ENCODE results near the gene NHERF1. TPM values are rescaled to one million over a fixed set of nuclear protein-coding genes. Genes with fewer than 3 reads are reported as not detected.

The NHERF1 gene
- total and polyA plus RNA-seq, 5 experiments from 2014 or later, result 158 to 351 (median 277) TPM

GRCh38 chr17:74795327-74796020 is 47.0 kb downstream of the NHERF1 start:
- POLR2A ChIA-PET, result no interaction called here
- no peaks in the 10 kb centered on the region for H3K9me3 Mint-ChIP-seq
- no peak overlapping the region for H3K4me3 Mint-ChIP-seq
- peaks cover 0 to 74% (median 36%) of the 10 kb centered on the region in 3 donors for H3K36me3 Mint-ChIP-seq
- H3K4me1 Mint-ChIP-seq, result peaks cover 13 to 20% (median 15%) of the 10 kb centered on the region in 4 donors
- no peak for DNase-seq
- no peak for ATAC-seq
- H3K27ac Mint-ChIP-seq, result no peak overlapping the region
- H3K27me3 Mint-ChIP-seq, result no peaks in the 10 kb centered on the region

DNA sequence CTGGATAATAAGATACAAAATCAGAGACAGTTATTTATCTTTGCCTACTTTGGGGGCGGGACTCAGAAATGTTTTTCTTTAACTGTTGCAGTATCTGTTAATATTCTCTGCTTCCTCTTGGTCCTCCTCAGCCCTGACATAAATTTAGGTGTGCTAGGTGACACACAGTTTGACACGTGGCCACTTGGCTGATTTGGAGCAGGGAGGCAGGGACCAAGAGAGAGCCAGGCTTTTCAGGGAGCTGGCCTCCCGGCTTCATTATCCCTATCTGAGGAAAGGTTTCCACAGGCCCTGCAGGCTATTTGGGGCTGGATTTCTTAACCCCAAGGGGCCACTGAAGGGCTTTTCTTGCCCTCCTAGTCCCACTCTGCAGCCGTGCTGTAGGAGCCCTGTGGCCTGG is 47.8 kb downstream of the NHERF1 start:
- Mint-ChIP-seq H3K27ac (no peak overlapping the region), H3K36me3 (peaks cover 0 to 73% (median 37%) of the 10 kb centered on the region in 3 donors), H3K4me1 (peaks cover 7 to 12% (median 10%) of the 10 kb centered on the region in 4 donors), H3K4me3 (no peak overlapping the region), H3K9me3 (no peaks in the 10 kb centered on the region), H3K27me3 (no peaks in the 10 kb centered on the region)
- no peak for ATAC-seq
- DNase-seq, result no peak
- POLR2A ChIA-PET, result no interaction called here

- Mint-ChIP-seq H3K4me1 (peaks cover 2 to 7% (median 5%) of the 10 kb centered on the region in 4 donors), H3K27ac (no peak overlapping the region), H3K36me3 (peaks cover 0 to 74% (median 35%) of the 10 kb centered on the region in 3 donors), H3K4me3 (no peak overlapping the region), H3K27me3 (no peaks in the 10 kb centered on the region), H3K9me3 (no peaks in the 10 kb centered on the region)
- POLR2A ChIA-PET, result no interaction called here
- ATAC-seq (no peak), DNase-seq (no peak)
Observed at GRCh38 chr17:74796866-74797265, 48.4 kb downstream of the NHERF1 start.

- no peak overlapping the region for H3K4me3 Mint-ChIP-seq
- DNase-seq (no peak), ATAC-seq (no peak)
- no peaks in the 10 kb centered on the region for H3K27me3 Mint-ChIP-seq
- no peaks in the 10 kb centered on the region for H3K9me3 Mint-ChIP-seq
- POLR2A ChIA-PET, result no interaction called here
- H3K27ac Mint-ChIP-seq, result no peak overlapping the region
- peaks cover 2 to 7% (median 4%) of the 10 kb centered on the region in 4 donors for H3K4me1 Mint-ChIP-seq
- peaks cover 0 to 81% (median 35%) of the 10 kb centered on the region in 3 donors for H3K36me3 Mint-ChIP-seq
Observed at GRCh38 chr17:74797824-74798223, 49.4 kb downstream of the NHERF1 start.

- POLR2A ChIA-PET, result no interaction called here
- peaks cover 0 to 81% (median 32%) of the 10 kb centered on the region in 3 donors for H3K36me3 Mint-ChIP-seq
Observed at GRCh38 chr17:74798239-74798707, 49.8 kb downstream of the NHERF1 start.

GRCh38 chr17:74799097-74799496 is 50.7 kb downstream of the NHERF1 start:
- ATAC-seq, result no peak
- no peak overlapping the region for H3K27ac Mint-ChIP-seq
- peaks cover 4 to 83% (median 31%) of the 10 kb centered on the region in 3 donors for H3K36me3 Mint-ChIP-seq

More at GRCh38 chr17:74798239-74798707, 49.8 kb downstream of the NHERF1 start:
- Mint-ChIP-seq H3K27me3 (no peaks in the 10 kb centered on the region), H3K9me3 (no peaks in the 10 kb centered on the region), H3K4me3 (no peak overlapping the region), H3K4me1 (peaks cover 2 to 7% (median 4%) of the 10 kb centered on the region in 4 donors), H3K27ac (no peak overlapping the region)
- DNase-seq (no peak), ATAC-seq (no peak)

GRCh38 chr17:74800531-74800930 is 52.1 kb downstream of the NHERF1 start:
- POLR2A ChIA-PET, result no interaction called here
- Mint-ChIP-seq H3K27me3 (no peaks in the 10 kb centered on the region), H3K4me3 (no peak overlapping the region), H3K9me3 (no peaks in the 10 kb centered on the region), H3K4me1 (peaks cover 2 to 6% (median 3%) of the 10 kb centered on the region in 4 donors), H3K36me3 (peaks cover 4 to 79% (median 25%) of the 10 kb centered on the region in 3 donors), H3K27ac (no peak overlapping the region)
- ATAC-seq, result no peak
- no peak for DNase-seq

More at GRCh38 chr17:74799097-74799496, 50.7 kb downstream of the NHERF1 start:
- no peak for DNase-seq
- POLR2A ChIA-PET, result no interaction called here
- H3K4me1 Mint-ChIP-seq, result peaks cover 2 to 7% (median 4%) of the 10 kb centered on the region in 4 donors
- H3K4me3 Mint-ChIP-seq, result no peak overlapping the region
- H3K27me3 Mint-ChIP-seq, result no peaks in the 10 kb centered on the region
- no peaks in the 10 kb centered on the region for H3K9me3 Mint-ChIP-seq

- Mint-ChIP-seq H3K9me3 (no peaks in the 10 kb centered on the region), H3K4me3 (no peak overlapping the region)
Observed at GRCh38 chr17:74801896-74802295, 53.5 kb downstream of the NHERF1 start.

GRCh38 chr17:74803388-74803930 is 55.0 kb downstream of the NHERF1 start:
- Mint-ChIP-seq H3K36me3 (peaks cover 4 to 63% (median 15%) of the 10 kb centered on the region in 3 donors), H3K4me1 (peaks cover 0 to 2% (median 0%) of the 10 kb centered on the region in 4 donors), H3K9me3 (no peaks in the 10 kb centered on the region), H3K27me3 (no peaks in the 10 kb centered on the region), H3K27ac (no peak overlapping the region), H3K4me3 (no peak overlapping the region)
- ATAC-seq, result no peak
- POLR2A ChIA-PET, result no interaction called here
- no peak for DNase-seq

More at GRCh38 chr17:74801896-74802295, 53.5 kb downstream of the NHERF1 start:
- H3K27me3 Mint-ChIP-seq, result no peaks in the 10 kb centered on the region
- no peak for ATAC-seq
- H3K4me1 Mint-ChIP-seq, result peaks cover 2 to 5% (median 3%) of the 10 kb centered on the region in 4 donors
- H3K36me3 Mint-ChIP-seq, result peaks cover 4 to 69% (median 19%) of the 10 kb centered on the region in 3 donors
- POLR2A ChIA-PET, result no interaction called here
- no peak for DNase-seq
- no peak overlapping the region for H3K27ac Mint-ChIP-seq

- Mint-ChIP-seq H3K27me3 (no peaks in the 10 kb centered on the region), H3K36me3 (peaks cover 4 to 59% (median 14%) of the 10 kb centered on the region in 3 donors), H3K9me3 (no peaks in the 10 kb centered on the region), H3K4me3 (no peak overlapping the region), H3K27ac (no peak overlapping the region), H3K4me1 (peaks cover 0 to 2% (median under 1%) of the 10 kb centered on the region in 4 donors)
- ATAC-seq (no peak), DNase-seq (no peak)
- POLR2A ChIA-PET, result no interaction called here
Observed at GRCh38 chr17:74803971-74804370, 55.5 kb downstream of the NHERF1 start.

GRCh38 chr17:74804683-74805082 is 56.3 kb downstream of the NHERF1 start:
- ATAC-seq (no peak), DNase-seq (no peak)
- H3K4me1 Mint-ChIP-seq, result peaks cover 0 to 1% (median under 1%) of the 10 kb centered on the region in 4 donors
- no peaks in the 10 kb centered on the region for H3K27me3 Mint-ChIP-seq
- H3K27ac Mint-ChIP-seq, result no peak overlapping the region
- no peak overlapping the region for H3K4me3 Mint-ChIP-seq
- peaks cover 4 to 54% (median 13%) of the 10 kb centered on the region in 3 donors for H3K36me3 Mint-ChIP-seq
- POLR2A ChIA-PET, result no interaction called here
- no peaks in the 10 kb centered on the region for H3K9me3 Mint-ChIP-seq

GRCh38 chr17:74805591-74805991 is 57.2 kb downstream of the NHERF1 start:
- peaks cover 0 to 3% (median under 1%) of the 10 kb centered on the region in 4 donors for H3K4me1 Mint-ChIP-seq
- DNase-seq, result no peak
- POLR2A ChIA-PET, result interaction anchor here (0.6 to 1.2 kb wide), 2 partner anchors 13 to 27 kb away, joined by 3 to 5 read pairs; no protein-coding TSS in a partner anchor
- no peak overlapping the region for H3K4me3 Mint-ChIP-seq
- H3K27me3 Mint-ChIP-seq, result no peaks in the 10 kb centered on the region
- ATAC-seq, result no peak
- H3K9me3 Mint-ChIP-seq, result no peaks in the 10 kb centered on the region
- no peak overlapping the region for H3K27ac Mint-ChIP-seq
- H3K36me3 Mint-ChIP-seq, result peaks cover 4 to 54% (median 6%) of the 10 kb centered on the region in 3 donors

GRCh38 chr17:74806334-74806733 is 57.9 kb downstream of the NHERF1 start:
- Mint-ChIP-seq H3K27me3 (no peaks in the 10 kb centered on the region), H3K4me3 (no peak overlapping the region), H3K27ac (no peak overlapping the region), H3K9me3 (no peaks in the 10 kb centered on the region), H3K36me3 (peaks cover 4 to 57% (median 4%) of the 10 kb centered on the region in 3 donors), H3K4me1 (peaks cover 0 to 3% (median under 1%) of the 10 kb centered on the region in 4 donors)
- DNase-seq (no peak), ATAC-seq (no peak)
- POLR2A ChIA-PET, result interaction anchor here (1.2 kb wide), 1 partner anchor 13 kb away, joined by 3 read pairs; no protein-coding TSS in a partner anchor
